ENCODE results near the gene VENTX.

VENTX gene

DNA sequence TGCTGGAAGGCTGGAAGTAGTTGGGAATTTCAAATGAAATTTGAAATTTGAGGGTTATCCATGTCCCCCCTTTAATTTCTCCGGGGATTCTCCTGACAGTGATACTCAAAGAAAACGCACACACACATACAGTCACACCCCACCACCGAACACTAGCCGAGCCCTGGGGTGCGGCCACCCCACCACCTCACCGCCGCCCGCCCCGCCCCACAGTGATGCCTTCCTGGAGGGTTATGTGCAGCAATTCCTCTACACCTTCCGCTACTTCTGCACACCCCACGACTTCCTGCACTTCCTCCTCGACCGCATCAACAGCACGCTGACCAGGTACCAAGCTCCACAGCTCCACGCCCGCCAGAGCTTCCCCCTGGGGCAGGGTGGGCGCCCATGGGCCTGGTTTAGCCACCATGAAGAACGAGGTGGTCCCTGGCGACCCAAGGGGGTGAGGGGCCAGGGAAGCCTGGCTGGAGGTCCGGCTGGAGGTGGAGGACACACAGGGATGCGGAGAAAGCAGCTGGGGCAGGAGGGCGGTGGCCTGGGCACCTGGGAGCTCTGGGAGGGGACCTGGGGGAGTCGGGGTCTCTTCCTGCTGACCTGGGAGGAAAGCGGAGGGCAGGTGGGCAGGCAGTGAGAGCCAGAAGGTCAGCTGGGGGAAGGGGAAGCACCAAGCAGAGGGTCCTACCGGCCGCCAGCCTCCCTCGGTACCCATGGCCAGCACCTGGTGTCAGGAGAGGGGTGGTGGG, 27.1 kb upstream of the VENTX start:
- H3K9ac ChIP-seq (ENCODE audit: low read length in 2 of 2): no peak overlapping the region
- no peaks in the 10 kb centered on the region for H3K9me3 ChIP-seq (ENCODE audit: control insufficient read depth in 2 of 2, low read length in 2 of 2)
- peaks cover 0 to 2% of the 10 kb centered on the region in 2 donors for H3K27me3 ChIP-seq (ENCODE audit: control insufficient read depth in 1 of 2, insufficient read depth in 2 of 2, low read length in 2 of 2)
- H3K27ac ChIP-seq (ENCODE audit: low read length): no peak overlapping the region
- H3K4me3 ChIP-seq (ENCODE audit: low read length in 2 of 2): no peak overlapping the region
- no peaks in the 10 kb centered on the region for H3K4me1 ChIP-seq (ENCODE audit: control insufficient read depth, insufficient read depth, low read length)
- H3K36me3 ChIP-seq (ENCODE audit: control insufficient read depth in 2 of 2, insufficient read depth in 2 of 2, low read length in 2 of 2): no peaks in the 10 kb centered on the region

DNA sequence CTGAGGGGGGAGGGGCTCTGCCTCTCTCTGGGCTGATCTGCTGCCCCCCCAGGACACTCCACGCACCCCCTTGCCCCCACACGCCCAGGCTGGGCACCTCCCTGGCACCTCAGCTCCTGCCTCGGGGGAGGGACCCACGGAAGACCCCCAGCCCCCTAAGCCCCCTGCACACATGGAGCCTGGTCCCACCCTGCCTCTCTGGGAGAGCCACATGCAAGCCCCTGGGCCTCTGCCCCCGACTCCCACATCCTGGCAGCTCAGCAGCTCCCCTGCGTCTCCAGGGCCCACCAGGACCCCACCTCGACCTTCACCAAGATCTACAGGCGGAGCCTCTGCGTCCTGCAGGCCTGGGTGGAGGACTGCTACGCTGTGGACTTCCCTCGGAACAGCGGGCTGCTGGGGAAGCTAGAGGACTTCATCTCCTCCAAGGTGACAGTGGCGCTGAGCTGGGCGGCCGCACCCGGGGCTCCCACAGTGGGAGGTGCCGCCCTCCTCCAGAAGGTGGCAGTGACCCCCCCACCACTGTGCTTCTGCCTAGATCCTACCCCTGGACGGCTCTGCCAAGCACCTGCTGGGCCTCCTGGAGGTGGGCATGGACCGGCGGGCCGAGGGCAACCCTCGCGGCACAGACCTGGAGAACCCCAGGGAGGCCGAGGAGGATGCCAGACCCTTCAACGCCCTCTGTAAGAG, 26.4 kb upstream of the VENTX start:
- Histone ChIP-seq H3K27me3 (ENCODE audit: control insufficient read depth in 1 of 2, insufficient read depth in 2 of 2, low read length in 2 of 2) (peaks cover 0 to 2% of the 10 kb centered on the region in 2 donors), H3K9ac (ENCODE audit: low read length in 2 of 2) (no peak overlapping the region), H3K4me3 (ENCODE audit: low read length in 2 of 2) (no peak overlapping the region), H3K36me3 (ENCODE audit: control insufficient read depth in 2 of 2, insufficient read depth in 2 of 2, low read length in 2 of 2) (no peaks in the 10 kb centered on the region), H3K4me1 (ENCODE audit: control insufficient read depth, insufficient read depth, low read length) (no peaks in the 10 kb centered on the region), H3K9me3 (ENCODE audit: control insufficient read depth in 2 of 2, low read length in 2 of 2) (no peaks in the 10 kb centered on the region), H3K27ac (ENCODE audit: low read length) (no peak overlapping the region)

DNA sequence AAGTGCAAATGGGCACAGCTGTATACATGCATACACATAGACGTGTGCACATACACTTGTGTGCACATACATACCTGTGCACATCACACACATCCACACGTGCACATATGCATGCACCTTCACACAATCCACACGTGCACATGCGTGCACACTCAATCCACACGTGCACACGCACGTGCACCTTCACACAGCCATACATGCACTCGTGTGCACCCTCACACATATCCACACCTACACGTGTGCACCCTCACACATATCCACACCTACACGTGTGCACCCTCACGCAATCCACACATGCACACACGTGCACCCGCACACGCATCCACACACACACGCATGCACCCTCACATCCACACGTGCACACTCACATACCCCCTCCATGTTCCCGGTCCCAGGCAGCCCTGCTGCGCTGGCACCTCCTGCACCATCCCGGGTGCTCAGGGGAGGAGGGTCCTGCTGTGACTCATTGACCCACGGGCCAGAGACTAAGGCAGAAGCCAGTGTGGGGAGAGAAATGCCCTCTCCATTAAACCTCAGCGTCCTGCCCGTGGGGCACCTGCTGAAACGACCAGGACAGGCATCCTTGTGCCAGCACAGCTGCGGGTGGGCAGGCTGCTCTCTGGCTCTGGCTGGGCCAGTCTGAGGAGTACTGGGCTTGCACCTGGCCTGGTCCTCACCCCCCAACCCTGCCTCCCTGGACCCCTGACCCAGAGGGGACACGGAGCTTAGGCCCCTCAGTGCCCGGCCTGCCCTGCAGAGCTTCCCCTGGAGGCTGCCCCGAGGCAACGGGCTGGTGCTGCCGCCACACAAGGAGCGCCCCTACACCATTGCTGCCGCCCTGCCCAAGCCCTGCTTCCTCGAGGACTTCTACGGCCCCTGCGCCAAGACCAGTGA, 25.4 kb upstream of the VENTX start:
- Histone ChIP-seq H3K4me1 (ENCODE audit: control insufficient read depth, insufficient read depth, low read length) (no peaks in the 10 kb centered on the region), H3K27ac (ENCODE audit: low read length) (no peak overlapping the region), H3K9me3 (ENCODE audit: control insufficient read depth in 2 of 2, low read length in 2 of 2) (no peaks in the 10 kb centered on the region), H3K27me3 (ENCODE audit: control insufficient read depth in 1 of 2, insufficient read depth in 2 of 2, low read length in 2 of 2) (peaks cover 0 to 1% of the 10 kb centered on the region in 2 donors), H3K4me3 (ENCODE audit: low read length in 2 of 2) (no peak overlapping the region), H3K9ac (ENCODE audit: low read length in 2 of 2) (no peak overlapping the region), H3K36me3 (ENCODE audit: control insufficient read depth in 2 of 2, insufficient read depth in 2 of 2, low read length in 2 of 2) (no peaks in the 10 kb centered on the region)

DNA sequence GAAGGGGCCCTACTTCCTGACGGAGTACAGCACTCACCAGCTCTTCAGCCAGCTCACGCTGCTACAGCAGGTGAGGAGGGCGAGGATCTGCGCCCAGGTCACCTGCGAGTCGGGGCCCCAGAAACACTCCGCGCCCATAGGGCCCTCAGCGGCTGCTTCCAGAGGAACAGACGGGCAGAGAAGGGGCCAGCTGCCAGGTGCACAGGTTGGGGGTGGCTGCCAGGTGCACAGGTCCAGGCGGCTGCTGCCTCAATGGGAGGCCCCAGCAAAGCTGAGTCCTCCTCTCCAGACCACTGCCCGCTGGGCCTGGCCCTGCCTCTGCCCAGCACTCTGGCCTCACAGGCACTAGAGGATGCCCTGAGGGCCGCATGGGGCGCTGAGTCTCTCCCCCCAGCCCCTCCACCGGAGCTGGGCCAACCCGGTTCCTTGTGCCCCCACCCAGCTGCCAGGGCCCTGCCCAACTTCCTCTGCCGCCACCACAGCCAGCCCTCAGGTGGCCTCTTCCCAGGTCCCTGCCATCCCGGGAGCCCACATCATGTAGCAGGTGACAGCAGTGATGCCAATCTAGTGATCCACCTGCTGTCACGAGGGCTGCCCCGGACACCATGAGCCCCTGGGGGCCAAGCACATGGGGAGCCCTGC, 24.7 kb upstream of the VENTX start:
- H3K36me3 ChIP-seq (ENCODE audit: control insufficient read depth in 2 of 2, insufficient read depth in 2 of 2, low read length in 2 of 2): no peaks in the 10 kb centered on the region
- no peak overlapping the region for H3K9ac ChIP-seq (ENCODE audit: low read length in 2 of 2)
- H3K27ac ChIP-seq (ENCODE audit: low read length): no peak overlapping the region
- H3K9me3 ChIP-seq (ENCODE audit: control insufficient read depth in 2 of 2, low read length in 2 of 2): no peaks in the 10 kb centered on the region
- no peaks in the 10 kb centered on the region for H3K4me1 ChIP-seq (ENCODE audit: control insufficient read depth, insufficient read depth, low read length)
- no peak overlapping the region for H3K4me3 ChIP-seq (ENCODE audit: low read length in 2 of 2)
- no peaks in the 10 kb centered on the region for H3K27me3 ChIP-seq (ENCODE audit: control insufficient read depth in 1 of 2, insufficient read depth in 2 of 2, low read length in 2 of 2)

DNA sequence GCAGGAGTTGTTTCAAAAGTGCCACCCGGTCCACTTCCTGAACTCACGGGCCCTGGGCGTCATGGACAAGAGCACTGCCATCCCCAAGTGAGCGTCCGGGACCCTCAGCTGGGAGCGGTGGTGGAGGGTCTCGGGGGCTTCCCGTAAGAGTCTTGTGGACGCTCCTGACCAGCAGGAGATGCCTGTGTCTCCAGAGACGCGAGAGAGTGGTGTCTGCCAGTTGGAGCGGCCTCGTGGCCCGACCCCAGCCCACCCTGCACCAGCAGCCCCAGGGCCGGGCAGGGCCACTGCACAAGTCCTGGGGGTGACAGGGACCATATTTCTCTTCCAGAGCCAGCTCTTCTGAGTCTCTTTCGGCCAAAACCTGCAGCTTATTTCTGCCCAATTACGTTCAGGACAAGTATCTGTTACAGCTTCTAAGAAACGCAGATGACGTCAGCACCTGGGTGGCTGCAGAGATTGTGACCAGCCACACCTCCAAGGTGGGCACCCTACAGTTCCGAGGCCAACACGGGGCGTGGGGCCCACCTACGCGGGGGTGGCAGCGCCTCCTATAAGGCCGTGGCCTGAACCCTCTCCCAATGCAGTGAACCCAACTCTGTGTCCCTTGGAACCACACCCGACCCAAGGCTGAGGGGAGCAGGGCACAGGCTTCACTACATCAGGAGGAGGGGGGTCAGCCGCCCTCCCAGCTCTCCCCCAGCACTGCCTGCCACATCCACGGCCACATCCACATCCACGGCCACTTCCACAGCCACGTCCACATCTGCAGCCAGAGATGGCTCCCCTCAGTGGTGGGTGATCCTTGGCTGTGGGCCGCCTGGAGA, 23.8 kb upstream of the VENTX start:
- H3K27me3 ChIP-seq (ENCODE audit: control insufficient read depth in 1 of 2, insufficient read depth in 2 of 2, low read length in 2 of 2): peaks cover 0 to 3% of the 10 kb centered on the region in 2 donors

DNA sequence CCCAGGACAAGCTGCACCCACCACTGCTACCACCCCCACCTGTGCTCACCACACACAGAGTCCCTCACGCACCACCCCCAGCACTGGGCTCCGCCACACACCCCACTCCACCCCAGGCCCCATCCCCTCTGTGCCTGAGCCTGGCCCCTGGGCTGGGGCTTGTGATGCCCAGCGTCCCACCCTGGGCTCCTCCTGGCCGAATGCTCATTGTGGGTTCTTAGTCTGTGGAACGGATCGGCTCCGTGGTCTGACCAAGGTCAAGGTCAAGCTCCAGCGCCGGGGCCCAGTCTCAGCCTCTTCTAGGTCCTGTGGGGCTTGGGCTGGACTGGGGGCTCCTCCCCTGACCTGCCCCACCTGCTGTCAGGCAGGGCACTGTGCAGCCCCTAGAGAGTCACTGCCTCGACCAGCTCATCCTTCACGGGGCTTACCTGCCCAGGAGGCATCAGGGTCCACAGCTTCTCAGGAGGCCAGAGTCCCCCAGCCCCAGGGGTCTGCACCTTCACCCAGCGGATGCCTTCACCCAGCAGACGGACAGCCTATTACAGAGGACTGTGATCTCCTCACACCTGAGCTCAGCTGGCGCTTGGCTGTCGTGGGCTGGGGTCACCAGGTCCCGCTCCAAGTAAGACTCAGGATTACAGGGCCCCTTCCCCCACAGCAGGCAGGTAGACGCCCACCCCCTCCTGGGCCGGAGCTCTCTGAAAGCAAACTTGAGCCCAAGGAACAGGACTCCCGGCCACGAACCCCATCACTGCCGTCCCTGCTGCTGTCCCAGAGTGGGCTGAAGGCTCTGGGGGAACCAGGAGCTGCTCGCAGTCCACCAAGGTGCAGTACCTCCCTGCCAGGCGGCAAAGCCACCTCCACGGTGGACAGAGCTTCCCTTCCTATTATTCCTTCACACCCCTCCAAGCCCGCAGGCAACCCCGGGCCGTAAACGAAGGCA, 22.9 kb upstream of the VENTX start:
- H3K27ac ChIP-seq (ENCODE audit: low read length): no peak overlapping the region
- no peak overlapping the region for H3K4me3 ChIP-seq (ENCODE audit: low read length in 2 of 2)
- no peak overlapping the region for H3K9ac ChIP-seq (ENCODE audit: low read length in 2 of 2)
- no peaks in the 10 kb centered on the region for H3K36me3 ChIP-seq (ENCODE audit: control insufficient read depth in 2 of 2, insufficient read depth in 2 of 2, low read length in 2 of 2)
- H3K9me3 ChIP-seq (ENCODE audit: control insufficient read depth in 2 of 2, low read length in 2 of 2): no peaks in the 10 kb centered on the region
- H3K4me1 ChIP-seq (ENCODE audit: control insufficient read depth, insufficient read depth, low read length): no peaks in the 10 kb centered on the region
- peaks cover 0 to 10% of the 10 kb centered on the region in 2 donors for H3K27me3 ChIP-seq (ENCODE audit: control insufficient read depth in 1 of 2, insufficient read depth in 2 of 2, low read length in 2 of 2)

More for the DNA sequence above, 23.8 kb upstream of the VENTX start:
- Histone ChIP-seq H3K27ac (ENCODE audit: low read length) (no peak overlapping the region), H3K4me3 (ENCODE audit: low read length in 2 of 2) (no peak overlapping the region), H3K4me1 (ENCODE audit: control insufficient read depth, insufficient read depth, low read length) (no peaks in the 10 kb centered on the region), H3K9me3 (ENCODE audit: control insufficient read depth in 2 of 2, low read length in 2 of 2) (no peaks in the 10 kb centered on the region), H3K36me3 (ENCODE audit: control insufficient read depth in 2 of 2, insufficient read depth in 2 of 2, low read length in 2 of 2) (no peaks in the 10 kb centered on the region), H3K9ac (ENCODE audit: low read length in 2 of 2) (no peak overlapping the region)

DNA sequence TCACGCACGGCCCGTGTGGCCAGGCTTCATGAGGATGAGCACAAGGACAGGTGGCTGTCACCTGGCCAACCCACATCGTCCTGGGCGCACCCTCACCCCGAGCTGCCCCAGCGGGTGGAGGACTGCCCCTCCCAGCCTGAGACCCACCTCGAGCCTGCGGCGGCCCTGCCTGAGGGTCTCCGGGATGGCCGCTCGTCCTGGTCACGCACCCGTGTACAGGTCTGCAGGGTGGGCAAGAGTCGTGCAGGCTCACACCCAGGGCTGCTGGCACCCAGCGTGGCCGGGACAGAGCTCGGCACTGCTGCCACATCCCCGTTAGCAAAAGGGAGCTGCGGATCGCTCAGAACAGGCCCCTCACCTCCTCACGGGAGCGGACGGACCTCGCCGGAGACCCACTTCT, 22.1 kb upstream of the VENTX start:
- no peaks in the 10 kb centered on the region for H3K36me3 ChIP-seq (ENCODE audit: control insufficient read depth in 2 of 2, insufficient read depth in 2 of 2, low read length in 2 of 2)
- no peak overlapping the region for H3K4me3 ChIP-seq (ENCODE audit: low read length in 2 of 2)
- peaks cover 0 to 10% of the 10 kb centered on the region in 2 donors for H3K27me3 ChIP-seq (ENCODE audit: control insufficient read depth in 1 of 2, insufficient read depth in 2 of 2, low read length in 2 of 2)
- H3K9me3 ChIP-seq (ENCODE audit: control insufficient read depth in 2 of 2, low read length in 2 of 2): no peaks in the 10 kb centered on the region
- H3K9ac ChIP-seq (ENCODE audit: low read length in 2 of 2): no peak overlapping the region
- no peak overlapping the region for H3K27ac ChIP-seq (ENCODE audit: low read length)
- no peaks in the 10 kb centered on the region for H3K4me1 ChIP-seq (ENCODE audit: control insufficient read depth, insufficient read depth, low read length)

DNA sequence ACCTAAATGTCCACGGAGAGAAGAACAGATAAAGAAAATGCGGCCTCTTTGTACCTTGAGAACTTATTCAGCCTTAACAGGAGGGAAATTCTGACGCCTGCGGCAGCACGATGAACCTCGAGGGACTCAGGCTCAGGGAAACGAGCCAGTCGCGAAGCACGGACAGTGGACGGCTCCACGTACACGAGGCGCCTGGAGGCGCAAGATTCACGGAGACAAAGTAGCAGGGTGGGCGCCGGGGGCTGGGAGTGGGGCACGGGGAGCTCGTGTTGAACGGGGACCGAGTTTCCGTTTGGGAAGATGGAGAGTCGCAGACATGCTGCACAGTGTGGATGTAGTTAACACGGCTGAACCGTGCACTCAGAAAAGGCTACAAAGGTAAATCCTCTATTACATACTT, 20.9 kb upstream of the VENTX start:
- Histone ChIP-seq H3K27ac (ENCODE audit: low read length) (no peak overlapping the region), H3K36me3 (ENCODE audit: control insufficient read depth in 2 of 2, insufficient read depth in 2 of 2, low read length in 2 of 2) (no peaks in the 10 kb centered on the region), H3K9me3 (ENCODE audit: control insufficient read depth in 2 of 2, low read length in 2 of 2) (no peaks in the 10 kb centered on the region), H3K9ac (ENCODE audit: low read length in 2 of 2) (no peak overlapping the region), H3K4me3 (ENCODE audit: low read length in 2 of 2) (no peak overlapping the region), H3K27me3 (ENCODE audit: control insufficient read depth in 1 of 2, insufficient read depth in 2 of 2, low read length in 2 of 2) (peaks cover 0 to 12% of the 10 kb centered on the region in 2 donors), H3K4me1 (ENCODE audit: control insufficient read depth, insufficient read depth, low read length) (no peaks in the 10 kb centered on the region)

DNA sequence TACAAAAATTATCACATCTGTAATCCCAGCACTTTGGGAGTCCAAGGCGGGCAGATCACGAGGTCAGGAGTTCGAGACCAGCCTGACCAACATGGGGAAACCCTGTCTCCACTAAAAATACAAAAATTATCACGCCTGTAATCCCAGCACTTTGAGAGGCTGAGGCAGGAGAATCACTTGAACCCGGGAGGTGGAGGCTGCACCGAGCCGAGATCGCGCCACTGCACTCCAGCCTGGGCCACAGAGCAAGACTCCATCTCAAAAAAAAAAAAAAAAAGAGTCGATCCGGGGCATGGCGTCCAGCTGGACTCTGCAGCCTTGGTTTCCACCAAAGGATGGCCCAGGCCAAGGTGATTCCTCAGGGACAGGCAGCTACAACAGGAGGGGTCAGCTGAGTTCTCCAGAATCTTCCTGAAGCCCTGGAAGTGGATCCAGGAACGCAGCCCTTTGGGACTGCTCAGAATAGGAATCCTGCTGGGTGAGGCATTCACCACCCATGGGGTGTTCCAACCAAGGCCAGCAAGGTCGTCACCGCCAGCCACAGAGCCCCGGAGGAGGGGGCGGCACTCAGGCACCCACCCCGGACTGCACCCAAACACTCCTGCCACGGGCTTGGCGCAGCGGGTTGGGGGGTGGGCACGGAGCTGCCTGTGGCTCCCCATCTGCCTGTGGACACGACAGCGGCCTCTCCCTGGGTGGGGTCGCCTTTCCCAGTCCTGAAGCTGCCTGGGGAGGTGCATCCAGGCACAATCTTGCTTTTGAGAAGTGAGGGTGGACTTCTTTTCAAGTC, 19.7 kb upstream of the VENTX start:
- no peak overlapping the region for H3K27ac ChIP-seq (ENCODE audit: low read length)
- H3K36me3 ChIP-seq (ENCODE audit: control insufficient read depth in 2 of 2, insufficient read depth in 2 of 2, low read length in 2 of 2): no peaks in the 10 kb centered on the region
- H3K27me3 ChIP-seq (ENCODE audit: control insufficient read depth in 1 of 2, insufficient read depth in 2 of 2, low read length in 2 of 2): peaks cover 0 to 12% of the 10 kb centered on the region in 2 donors
- H3K4me3 ChIP-seq (ENCODE audit: low read length in 2 of 2): no peak overlapping the region
- no peaks in the 10 kb centered on the region for H3K4me1 ChIP-seq (ENCODE audit: control insufficient read depth, insufficient read depth, low read length)
- H3K9me3 ChIP-seq (ENCODE audit: control insufficient read depth in 2 of 2, low read length in 2 of 2): no peaks in the 10 kb centered on the region
- H3K9ac ChIP-seq (ENCODE audit: low read length in 2 of 2): no peak overlapping the region
